HEK293T (cell line): ENCODE measurements around the gene YBEY.

Experiments
- BHLHE40 ChIP-seq: fragments of 450-650 bp; IDR thresholded peaks from 2 replicates; pipeline ENCODE4 v1.6.1; 2016; ENCODE audit warnings: mild to moderate bottlenecking, moderate library complexity, borderline replicate concordance
- ELF4 ChIP-seq: fragments of 450-650 bp; IDR thresholded peaks from 2 replicates; pipeline ENCODE4 v1.6.1; 2017; ENCODE audit warnings: antibody characterized with exemption
- FOXK2 ChIP-seq: fragments of 450-650 bp; IDR thresholded peaks from 2 replicates; pipeline ENCODE4 v1.6.1; 2016; ENCODE audit warnings: mild to moderate bottlenecking
- FOXM1 ChIP-seq: fragments of 450-650 bp; IDR thresholded peaks from 2 replicates; pipeline ENCODE4 v1.6.1; 2017; ENCODE audit warnings: mild to moderate bottlenecking, borderline replicate concordance

DNA sequence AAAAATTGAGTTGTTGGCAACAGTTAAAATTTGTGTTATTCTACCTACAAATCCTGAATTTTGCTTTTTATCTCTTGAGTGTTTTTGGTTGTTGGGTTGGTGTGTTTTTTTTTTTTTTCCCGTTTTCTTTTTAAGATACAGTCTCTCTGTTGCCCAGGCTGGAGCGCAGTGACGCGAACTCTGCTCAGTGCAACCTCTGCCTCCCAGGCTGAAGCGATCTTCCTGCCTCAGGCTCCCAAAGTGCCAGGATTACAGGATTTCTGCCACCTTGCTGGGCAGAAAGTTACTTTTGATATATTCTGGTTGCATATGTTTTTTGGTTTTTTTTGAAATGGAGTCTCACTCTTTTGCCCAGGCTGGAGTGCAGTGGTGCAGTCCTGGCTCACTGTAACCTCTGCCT lies 42.0 kb downstream of the YBEY start:
- TF ChIP-seq ELF4 (no peak), FOXK2 (no peak), FOXM1 (no peak), BHLHE40 (no peak)
